GM23338 (cell line): Measurements from ENCODE around the gene PRR11. TPM values are rescaled to one million over a fixed set of nuclear protein-coding genes. Genes with fewer than 3 reads are reported as not detected.

Experiments used
- ATAC-seq: fragments of 200-7000 bp; cut with Tn5 transposase; 3 replicates; pipeline ENCODE4 v1.9.1; 2020
- DNase-seq: peaks from one replicate; pipeline ENCODE4 v3.0.0-alpha.2; 2015; ENCODE audit warnings: low spot score
- H2AFZ ChIP-seq: fragments of 200-600 bp; sonication (generic); 2 replicates; pipeline ENCODE4 v1.8.0; 2016; ENCODE audit warnings: antibody characterized with exemption, mild to moderate bottlenecking, moderate library complexity
- H3F3A ChIP-seq: fragments of 200-600 bp; sonication (generic); replicated peaks from 2 replicates; pipeline ENCODE4 v1.8.0; 2017; ENCODE audit warnings: antibody characterized with exemption, mixed run types, low read depth
- H3K27ac ChIP-seq: fragments of 200-600 bp; sonication (generic); 2 replicates; pipeline ENCODE4 v1.6.1; 2016; ENCODE audit warnings: low read depth
- H3K27me3 ChIP-seq: fragments of 200-600 bp; sonication (generic); 2 replicates; pipeline ENCODE4 v1.8.0; 2016; ENCODE audit warnings: mild to moderate bottlenecking, mixed run types, moderate library complexity; ENCODE audit not compliant: insufficient read depth
- H3K36me3 ChIP-seq: fragments of 200-600 bp; sonication (generic); 2 replicates; pipeline ENCODE4 v1.8.0; 2016; ENCODE audit warnings: mild to moderate bottlenecking; ENCODE audit not compliant: insufficient read depth
- H3K4me1 ChIP-seq: fragments of 200-600 bp; sonication (generic); 2 replicates; pipeline ENCODE4 v1.8.0; 2016; ENCODE audit warnings: mild to moderate bottlenecking, moderate library complexity; ENCODE audit not compliant: insufficient read depth
- H3K4me2 ChIP-seq: fragments of 200-600 bp; sonication (generic); 2 replicates; pipeline ENCODE4 v1.7.1; 2017; ENCODE audit warnings: mixed run types
- H3K4me3 ChIP-seq: fragments of 200-600 bp; sonication (generic); 2 replicates; pipeline ENCODE4 v1.6.1; 2016; ENCODE audit warnings: mixed run types
- H3K79me2 ChIP-seq: fragments of 200-600 bp; sonication (generic); replicated peaks from 2 replicates; pipeline ENCODE4 v1.8.0; 2017; ENCODE audit warnings: mild to moderate bottlenecking; ENCODE audit not compliant: insufficient read depth
- H3K9me2 ChIP-seq: fragments of 200-600 bp; sonication (generic); 2 replicates; pipeline ENCODE4 v1.8.0; 2017; ENCODE audit not compliant: insufficient read depth
- H4K20me1 ChIP-seq: fragments of 200-600 bp; sonication (generic); replicated peaks from 2 replicates; pipeline ENCODE4 v1.8.0; 2017; ENCODE audit warnings: mild to moderate bottlenecking; ENCODE audit not compliant: insufficient read depth
- H3K27ac Mint-ChIP-seq: 2 replicates; pipeline ENCODE4 v1.8.0; 2020; ENCODE audit warnings: inconsistent platforms, mild to moderate bottlenecking, moderate library complexity, mixed read lengths
- H3K27me3 Mint-ChIP-seq: 3 replicates; pipeline ENCODE4 v1.8.0; 2022; ENCODE audit warnings: low read depth, mild to moderate bottlenecking, moderate library complexity, mixed read lengths, inconsistent platforms; ENCODE audit not compliant: insufficient read depth, poor library complexity
- H3K36me3 Mint-ChIP-seq: 3 replicates; pipeline ENCODE4 v1.8.0; 2021; ENCODE audit warnings: low read depth, mild to moderate bottlenecking, inconsistent platforms, moderate library complexity, mixed read lengths
- H3K4me1 Mint-ChIP-seq: 3 replicates; pipeline ENCODE4 v1.8.0; 2020; ENCODE audit warnings: mild to moderate bottlenecking, inconsistent platforms, mixed read lengths
- H3K4me3 Mint-ChIP-seq: 3 replicates; pipeline ENCODE4 v1.8.0; 2021; ENCODE audit warnings: moderate library complexity, mild to moderate bottlenecking, inconsistent platforms, mixed read lengths
- H3K9me3 Mint-ChIP-seq: 3 replicates; pipeline ENCODE4 v1.8.0; 2020; ENCODE audit warnings: moderate library complexity, mild to moderate bottlenecking, inconsistent platforms, mixed read lengths
- CREB1 ChIP-seq: fragments of 250-450 bp; sonication (Bioruptor Pico); IDR thresholded peaks from 2 replicates; pipeline ENCODE4 v1.5.0; 2020; ENCODE audit warnings: low read depth, mild to moderate bottlenecking, moderate library complexity
- CTCF ChIP-seq, 2 experiments: fragments of 200-600 bp in 1 of 2; sonication (generic) in 1 of 2; conservative IDR thresholded peaks; 2 replicates each; pipeline versions ENCODE4 v1.5.1 to v1.6.1; 2016 to 2017; ENCODE audit warnings: antibody characterized with exemption in 2 of 2, low read depth in 2 of 2, mild to moderate bottlenecking in 2 of 2, moderate library complexity in 1 of 2
- EZH2 ChIP-seq: fragments of 200-600 bp; sonication (generic); IDR thresholded peaks from one replicate; pipeline ENCODE4 v1.8.0; 2017; ENCODE audit warnings: antibody characterized with exemption, mild to moderate bottlenecking, low read depth; ENCODE audit not compliant: unreplicated experiment
- EZH2phosphoT487 ChIP-seq: fragments of 200-600 bp; sonication (generic); IDR thresholded peaks from one replicate; pipeline ENCODE4 v1.8.1; 2018; ENCODE audit warnings: antibody characterized with exemption; ENCODE audit not compliant: unreplicated experiment
- JUNB ChIP-seq: IDR thresholded peaks from one replicate; pipeline ENCODE4 v1.6.1; 2016; ENCODE audit warnings: antibody characterized with exemption; ENCODE audit not compliant: unreplicated experiment
- NANOG ChIP-seq: IDR thresholded peaks from 2 replicates; pipeline ENCODE4 v1.6.1; 2016; ENCODE audit warnings: antibody characterized with exemption, borderline replicate concordance
- POLR2AphosphoS5 ChIP-seq: IDR thresholded peaks from 2 replicates; pipeline ENCODE4 v1.6.1; 2016; ENCODE audit warnings: antibody characterized with exemption, low read depth
- REST ChIP-seq: IDR thresholded peaks from one replicate; pipeline ENCODE4 v1.6.1; 2018; ENCODE audit warnings: antibody characterized with exemption; ENCODE audit not compliant: unreplicated experiment
- STAT1 ChIP-seq: IDR thresholded peaks from one replicate; pipeline ENCODE4 v1.6.1; 2016; ENCODE audit warnings: antibody characterized with exemption; ENCODE audit not compliant: unreplicated experiment
- ZNF462 ChIP-seq: fragments of 250-450 bp; sonication (Bioruptor Pico); IDR thresholded peaks from 2 replicates; pipeline ENCODE4 v1.5.0; 2020; ENCODE audit warnings: mild to moderate bottlenecking, moderate library complexity
- polyA plus RNA-seq: library from polyadenylated mRNA; unstranded; fragments of >200 nt; fragmentation: Nextera tagmentation; extraction: Ambion mirVana; gene quantifications from 2 replicates; pipeline ENCODE4 v1.2.1, GENCODE V29; 2016
- total RNA-seq: library from RNA; depleted of rRNA; stranded (reverse); fragments of >200 nt; shearing (Covaris generic); gene quantifications from 2 replicates; pipeline ENCODE4 v1.2.3, GENCODE V29; 2014

The PRR11 gene
- total and polyA plus RNA-seq, 2 experiments from 2014 or later, result 42.7 to 55.9 TPM

GRCh38 chr17:59186850-59187249, 31.3 kb downstream of the PRR11 start (continued):
- TF ChIP-seq REST (no peak), JUNB (no peak), STAT1 (no peak), CREB1 (CRISPR knock-in tag) (no peak), EZH2phosphoT487 (no peak), POLR2AphosphoS5 (no peak), NANOG (no peak)

DNA sequence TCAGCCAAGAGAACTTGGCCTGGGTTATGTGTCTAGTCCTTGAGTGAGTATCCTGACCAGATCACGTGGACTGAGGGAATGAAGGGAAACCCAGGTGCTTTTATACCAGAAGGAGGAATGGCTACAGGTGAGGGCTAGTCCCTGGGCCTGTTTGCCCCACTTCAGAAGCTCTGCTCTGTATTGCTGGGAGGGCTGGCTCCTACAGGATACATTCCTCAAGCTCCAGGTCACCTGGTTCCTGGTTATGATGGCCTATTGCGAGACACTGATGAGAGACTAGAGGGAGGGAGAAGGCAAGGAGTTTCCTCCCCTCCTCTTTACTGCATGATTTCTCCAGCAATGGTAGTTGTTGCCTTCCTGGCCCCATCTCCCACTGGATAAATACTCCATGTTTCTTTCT, 35.3 kb downstream of the PRR11 start:
- no peak overlapping the region for H2AFZ ChIP-seq
- H3K27me3 Mint-ChIP-seq, result peaks cover 2% of the 10 kb centered on the region
- no peak overlapping the region for H3K4me3 Mint-ChIP-seq
- H3K27ac ChIP-seq, result no peak overlapping the region
- no peaks in the 10 kb centered on the region for H3K4me1 ChIP-seq
- H3K9me2 ChIP-seq, result no peaks in the 10 kb centered on the region
- no peaks in the 10 kb centered on the region for H3K9me3 Mint-ChIP-seq
- no peaks in the 10 kb centered on the region for H3F3A ChIP-seq
- no peak overlapping the region for H3K27ac Mint-ChIP-seq
- no peaks in the 10 kb centered on the region; the same call in 1 of the 2 replicates for H4K20me1 ChIP-seq
- no peak for TF ChIP-seq EZH2
- no peak for TF ChIP-seq NANOG
- no peak for TF ChIP-seq CTCF (conservative IDR thresholded peaks at IDR 0.05; ENCODE audit: low read depth in 2 of 2)
- H3K4me1 Mint-ChIP-seq, result no peaks in the 10 kb centered on the region
- H3K79me2 ChIP-seq, result no peaks in the 10 kb centered on the region
- no peaks in the 10 kb centered on the region for H3K27me3 ChIP-seq
- DNase-seq, result no peak
- H3K36me3 ChIP-seq, result peaks cover 36% of the 10 kb centered on the region
- H3K4me3 ChIP-seq, result no peak overlapping the region
- ATAC-seq, result no peak
- no peak overlapping the region for H3K4me2 ChIP-seq
- peaks cover 54% of the 10 kb centered on the region for H3K36me3 Mint-ChIP-seq

DNA sequence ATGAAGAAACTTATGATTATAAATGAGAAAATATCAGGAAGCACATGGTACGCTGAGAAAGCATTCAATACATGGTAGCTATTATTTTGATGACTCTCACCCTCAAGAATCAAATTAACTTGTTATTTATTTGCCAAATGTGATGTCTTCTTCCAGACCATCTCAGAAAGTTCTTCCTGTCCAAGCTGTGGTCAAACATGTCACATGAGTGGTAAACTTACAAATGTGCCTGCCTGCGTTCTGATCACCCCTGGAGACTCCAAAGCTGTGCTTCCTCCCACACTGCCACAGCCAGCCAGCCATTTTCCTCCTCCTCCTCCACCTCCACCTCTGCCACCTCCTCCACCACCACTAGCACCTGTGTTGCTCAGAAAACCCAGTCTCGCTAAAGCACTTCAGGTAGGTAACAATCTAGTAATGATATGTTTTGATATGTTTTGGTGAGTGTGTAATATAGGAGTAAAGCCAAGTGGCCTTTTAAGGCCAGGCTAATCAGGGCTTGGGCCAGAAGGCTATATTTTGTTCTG, 37.9 kb downstream of the PRR11 start:
- H3K36me3 ChIP-seq, result peaks cover 44% of the 10 kb centered on the region
- no peaks in the 10 kb centered on the region for H3K27me3 ChIP-seq
- no peak overlapping the region for H3K4me3 Mint-ChIP-seq
- H3K27me3 Mint-ChIP-seq, result peaks cover 2% of the 10 kb centered on the region
- no peak overlapping the region for H2AFZ ChIP-seq
- DNase-seq, result no peak
- H3K27ac ChIP-seq, result no peak overlapping the region
- H4K20me1 ChIP-seq, result no peaks in the 10 kb centered on the region; the same call in 1 of the 2 replicates
- no peaks in the 10 kb centered on the region for H3F3A ChIP-seq
- no peak overlapping the region for H3K4me2 ChIP-seq
- no peaks in the 10 kb centered on the region for H3K9me2 ChIP-seq
- H3K4me3 ChIP-seq, result no peak overlapping the region
- ATAC-seq, result no peak
- no peaks in the 10 kb centered on the region for H3K79me2 ChIP-seq
- H3K4me1 Mint-ChIP-seq, result no peaks in the 10 kb centered on the region
- H3K4me1 ChIP-seq, result no peaks in the 10 kb centered on the region
- peaks cover 61% of the 10 kb centered on the region for H3K36me3 Mint-ChIP-seq
- no peak overlapping the region for H3K27ac Mint-ChIP-seq
- no peaks in the 10 kb centered on the region for H3K9me3 Mint-ChIP-seq
- no peak for TF ChIP-seq ZNF462 (CRISPR knock-in tag)
